ENCODE data around the gene RNF224. TPM values are rescaled to one million over a fixed set of nuclear protein-coding genes. Genes with fewer than 3 reads are reported as not detected.

The RNF224 gene
- total RNA-seq, 4 donors from 2014 or later = 1.2 to 5.2 (median 3.0) TPM

DNA sequence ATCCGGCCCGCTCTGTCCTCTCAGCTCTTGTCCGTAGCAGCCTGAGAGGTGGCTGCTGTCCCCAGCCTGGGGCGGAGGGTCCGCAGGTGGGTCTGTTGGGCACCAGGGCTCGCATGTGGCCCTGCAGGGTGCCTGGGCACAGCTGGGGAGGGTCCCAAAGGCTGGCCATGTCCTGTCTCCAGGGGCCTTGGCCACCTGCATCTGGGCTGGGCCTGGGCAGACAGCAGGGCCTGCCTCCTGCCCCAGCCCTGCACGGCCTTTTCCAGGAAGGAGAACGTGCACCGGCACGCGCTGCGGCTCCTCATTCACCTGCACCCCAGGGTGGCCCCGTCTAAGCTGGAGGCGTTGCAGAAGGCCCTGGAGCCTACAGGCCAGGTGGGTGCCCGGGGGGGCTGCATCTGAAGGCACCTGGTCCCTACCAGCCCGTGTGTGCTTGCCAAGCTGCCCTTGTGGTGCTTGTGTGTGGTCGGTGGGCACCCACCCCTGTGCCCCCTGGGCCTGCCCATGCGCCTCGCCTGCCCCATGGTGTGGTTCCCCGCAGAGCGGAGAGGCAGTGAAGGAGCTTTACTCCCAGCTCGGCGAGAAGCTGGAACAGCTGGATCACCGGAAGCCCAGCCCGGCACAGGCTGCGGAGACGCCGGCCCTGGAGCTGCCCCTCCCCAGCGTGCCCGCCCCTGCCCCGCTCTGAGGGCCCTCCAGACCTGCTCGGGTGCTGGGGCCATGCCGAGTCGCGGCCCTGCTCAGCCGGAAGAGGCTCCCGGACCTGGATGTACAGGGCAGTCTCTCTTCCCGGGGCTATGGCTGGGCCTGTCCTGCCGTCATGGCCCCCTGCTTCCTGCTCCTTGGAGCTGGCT, 45.2 kb downstream of the RNF224 start:
- intact Hi-C loops (cut with DNase I) = no loop called here
- Histone ChIP-seq H3K4me1 (peaks cover 28 to 98% (median 43%) of the 10 kb centered on the region in 3 donors), H3K27ac (no peak overlapping the region)

DNA sequence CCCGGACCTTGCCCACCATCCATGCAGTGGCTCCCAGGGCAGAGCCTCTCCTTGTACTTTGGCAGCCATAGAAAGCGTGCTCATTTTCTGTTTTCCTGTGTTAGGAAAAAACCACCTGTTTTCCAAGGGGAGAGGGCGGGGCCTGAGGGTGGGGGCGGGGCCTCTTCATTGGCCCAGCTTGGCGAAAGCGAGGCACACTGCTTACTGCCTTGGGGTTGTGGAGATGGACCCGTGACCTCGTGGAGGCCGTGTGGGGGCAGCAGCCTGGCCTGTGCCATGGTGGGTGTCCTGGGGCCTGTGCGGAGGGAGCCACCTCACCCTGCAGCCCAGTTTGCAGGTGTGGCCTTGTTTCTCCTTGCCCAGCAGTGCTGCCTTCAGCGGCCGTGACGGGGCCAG, 45.8 kb downstream of the RNF224 start:
- Histone ChIP-seq H3K9me3 (no peaks in the 10 kb centered on the region), H3K36me3 (peaks cover 10 to 54% (median 12%) of the 10 kb centered on the region in 3 donors), H3K27ac (no peak overlapping the region), H3K4me3 (no peak overlapping the region), H3K27me3 (peaks cover 0 to 11% (median 0%) of the 10 kb centered on the region in 4 donors), H3K4me1 (peaks cover 33 to 100% (median 46%) of the 10 kb centered on the region in 3 donors)
- WGBS, 2 donors = 71% methylated on average over 7 of the region's 13 CpGs; no CpG with 5 or more reads in 1 of the 2 donors
- no peak for DNase-seq
- intact Hi-C loops (cut with DNase I) = no loop called here
- TF ChIP-seq CTCF (IDR thresholded peaks at IDR 0.05) (no peak), POLR2A (IDR thresholded peaks at IDR 0.05) (no peak)

More for the DNA sequence above, 45.2 kb downstream of the RNF224 start:
- TF ChIP-seq POLR2A (IDR thresholded peaks at IDR 0.05) = no peak
- no peak for TF ChIP-seq CTCF (IDR thresholded peaks at IDR 0.05)
- DNase-seq = no peak
- Histone ChIP-seq H3K9me3 (no peaks in the 10 kb centered on the region), H3K36me3 (peaks cover 10 to 60% (median 12%) of the 10 kb centered on the region in 3 donors), H3K27me3 (peaks cover 0 to 4% (median 0%) of the 10 kb centered on the region in 4 donors), H3K4me3 (no peak overlapping the region)
- WGBS, 2 donors = 90% methylated on average over 10 of the region's 39 CpGs; no CpG with 5 or more reads in 1 of the 2 donors

- no peaks in the 10 kb centered on the region for H3K9me3 ChIP-seq
- no peak for DNase-seq
- H3K27ac ChIP-seq = peak overlapping the region; percentile 47 to 92 (median 73)
- TF ChIP-seq CTCF (IDR thresholded peaks at IDR 0.05) = no peak
- no peak for TF ChIP-seq POLR2A (IDR thresholded peaks at IDR 0.05)
- peaks cover 40 to 100% (median 48%) of the 10 kb centered on the region in 3 donors for H3K4me1 ChIP-seq
- 28 to 45% methylated on average over 4 to 5 of the region's 15 CpGs for WGBS, 2 donors
- H3K36me3 ChIP-seq = peaks cover 10 to 47% (median 12%) of the 10 kb centered on the region in 3 donors
- intact Hi-C loops (cut with DNase I) = no loop called here
- no peak overlapping the region for H3K4me3 ChIP-seq
- H3K27me3 ChIP-seq = peaks cover 0 to 17% (median 0%) of the 10 kb centered on the region in 4 donors
Measured at GRCh38 chr9:137273611-137274320, 46.5 kb downstream of the RNF224 start.

GRCh38 chr9:137275203-137275587, 47.9 kb downstream of the RNF224 start:
- Histone ChIP-seq H3K4me3 (no peak overlapping the region), H3K36me3 (peaks cover 10 to 47% (median 12%) of the 10 kb centered on the region in 3 donors), H3K27ac (peak overlapping the region in 1 of 4 donors; percentile 92), H3K9me3 (no peaks in the 10 kb centered on the region), H3K4me1 (peaks cover 39 to 89% (median 40%) of the 10 kb centered on the region in 3 donors), H3K27me3 (peaks cover 0 to 32% (median 0%) of the 10 kb centered on the region in 4 donors)
- TF ChIP-seq POLR2A (IDR thresholded peaks at IDR 0.05) (no peak), CTCF (IDR thresholded peaks at IDR 0.05) (no peak)
- intact Hi-C loops (cut with DNase I) = no loop called here
- 79 to 92% methylated on average over 6 to 8 of the region's 10 CpGs for WGBS, 2 donors
- no peak for DNase-seq
